Stomach (tissue), 19 donors: ENCODE results near the gene PCAT6. TPM values are rescaled to one million over a fixed set of nuclear protein-coding genes. Genes with fewer than 3 reads are reported as not detected.

Source experiments
- DNase-seq, 2 donors: peaks; one replicate each; pipeline versions ENCODE4 v3.0.0 to v3.0.0-alpha.2; 2013 to 2019
- H3K27ac ChIP-seq, 5 donors: fragments of 200-600 bp in 4 of 5; sonication (generic) in 4 of 5; one replicate each; pipeline ENCODE4 v1.5.1; 2013 to 2019; ENCODE audit warnings: mild to moderate bottlenecking in 1 of 5, moderate library complexity in 1 of 5
- H3K27me3 ChIP-seq, 3 donors: fragments of 200-600 bp; sonication (generic); one replicate each; pipeline ENCODE4 v1.5.1; 2017 to 2019; ENCODE audit warnings: mixed run types in 1 of 3
- H3K36me3 ChIP-seq, 4 donors: fragments of 200-600 bp; sonication (generic); 1 replicate in 3 of 4; 2 replicates in 1 of 4; pipeline ENCODE4 v1.5.1; 2016 to 2019
- H3K4me1 ChIP-seq, 4 donors: fragments of 200-600 bp; sonication (generic); one replicate each; pipeline ENCODE4 v1.5.1; 2016 to 2019
- H3K4me3 ChIP-seq, 4 donors: fragments of 200-600 bp; sonication (generic) in 3 of 4; one replicate each; pipeline ENCODE4 v1.5.1; 2016 to 2019; ENCODE audit warnings: mild to moderate bottlenecking in 1 of 4
- H3K9me3 ChIP-seq, 4 donors: fragments of 200-600 bp; sonication (generic); one replicate each; pipeline ENCODE4 v1.5.1; 2016 to 2019
- EP300 ChIP-seq: sonication (generic); formaldehyde crosslinking; IDR thresholded peaks from one replicate; pipeline ENCODE4 v1.6.1; 2017; ENCODE audit warnings: antibody characterized with exemption
- POLR2A ChIP-seq, 4 donors: fragments of 450-650 bp; IDR thresholded peaks; one replicate each; pipeline ENCODE4 v1.6.1; 2016; ENCODE audit warnings: antibody characterized with exemption in 4 of 4, control low read depth in 2 of 4, mild to moderate bottlenecking in 1 of 4, moderate library complexity in 1 of 4
- POLR2AphosphoS5 ChIP-seq, 3 donors: sonication (generic); formaldehyde crosslinking; IDR thresholded peaks; one replicate each; pipeline ENCODE4 v1.6.1; 2016; ENCODE audit warnings: antibody characterized with exemption in 3 of 3
- WGBS, 5 donors: extraction: QIAGEN DNeasy Blood & Tissue Kit in 3 of 5; methylation state at CpG; one replicate each; pipeline versions ENCODE4 v1.1.5 to v1.1.7; 2013 to 2018; 5-methylcytosine and 5-hydroxymethylcytosine counted together
- intact Hi-C: fragments of 100-400 bp; cut with DNase I; formaldehyde crosslinking; loops from one replicate; pipeline ENCODE4 v1.15.1; 2023; ENCODE audit warnings: low total_unique reads
- long read RNA-seq, 10 donors: transcript quantifications; one replicate each; lab custom pipeline, GENCODE V29; 2026
- polyA plus RNA-seq, 3 donors: library from polyadenylated mRNA; stranded (reverse); fragments of 200-250 nt; gene quantifications; one replicate each; pipeline ENCODE4 v1.2.3, GENCODE V29; 2013
- total RNA-seq, 5 donors: library from RNA; depleted of rRNA; stranded (reverse); fragments of >200 nt; gene quantifications; one replicate each; pipeline versions ENCODE4 v1.1.0 to v1.2.3, GENCODE V29; 2014 to 2016
- TF ChIP-seq, protein P1 (sequence below), 7 experiments: fragments of 450-650 bp in 4 of 7; fragments of 200-600 bp in 3 of 7; sonication (generic) in 3 of 7; IDR thresholded peaks; one replicate each; pipeline ENCODE4 v1.5.1; 2016 to 2019; ENCODE audit warnings: antibody characterized with exemption in 7 of 7, control low read depth in 2 of 7, mild to moderate bottlenecking in 1 of 7
- donor health status: healthy with polysubstance abuse.
- donor health status: Bipolar disorder and iron deficiency.
- donor health status: healthy.

The PCAT6 gene
- total RNA-seq, result not detected
- 1 to 10 TPM; 1.2 to 3.9 (median 2.7) TPM for polyA plus RNA-seq
- long read RNA-seq, donor 1, result 0 reads
- long read RNA-seq, donor 2, result 0 reads
- long read RNA-seq, donor 3, partial matches to known transcripts, result 0 of 1 reads
- long read RNA-seq, donor 3, other reads (novel, unspliced or antisense), result 0 of 1 reads
- long read RNA-seq, donor 4, partial matches to known transcripts, result 0 of 1 reads
- long read RNA-seq, donor 4, other reads (novel, unspliced or antisense), result 0 of 1 reads
- long read RNA-seq, donor 5, result 0 reads
- long read RNA-seq, donor 6, result 0 reads
- long read RNA-seq, donor 7, result 0 reads
- long read RNA-seq, donor 8, partial matches to known transcripts, result 0 of 1 reads
- long read RNA-seq, donor 8, other reads (novel, unspliced or antisense), result 0 of 1 reads
- long read RNA-seq, donor 9, partial matches to known transcripts, result 0 of 1 reads
- long read RNA-seq, donor 9, other reads (novel, unspliced or antisense), result 0 of 1 reads
- long read RNA-seq, donor 10, partial matches to known transcripts, result 0 of 2 reads
- long read RNA-seq, donor 10, other reads (novel, unspliced or antisense), result 0 of 2 reads

- Histone ChIP-seq H3K4me3 (peak within 1 kb of the TSS; percentile 66 to 86 (median 80)), H3K27me3 (no peaks in the 10 kb centered on the region), H3K4me1 (peaks cover 17 to 48% (median 45%) of the 10 kb centered on the region in 4 donors), H3K9me3 (no peaks in the 10 kb centered on the region), H3K36me3 (no peaks in the 10 kb centered on the region), H3K27ac (peak within 1 kb of the TSS; percentile 71 to 89 (median 88))
- peak; percentile 97 to 98 for DNase-seq
- TF ChIP-seq EP300 (no peak), POLR2A (IDR thresholded peaks at IDR 0.05) (peak in 1 of 4 donors; percentile 35), POLR2AphosphoS5 (IDR thresholded peaks at IDR 0.05) (peak; percentile 72 to 95 (median 86))
- intact Hi-C loops, result no loop called here
- WGBS, 5 donors, result 0 to 1% (median 0%) methylated on average over 38 to 53 of the region's 53 CpGs
These were observed at the start of gene PCAT6 for GRCh38 chr1:202810615-202811295. PCAT6 (plus strand) TSS chr1:202810954.

GRCh38 chr1:202762019-202762418 lies 48.7 kb upstream of the PCAT6 start:
- no peak for DNase-seq
- Histone ChIP-seq H3K4me1 (peaks cover 0 to 10% (median 0%) of the 10 kb centered on the region in 4 donors), H3K4me3 (no peak overlapping the region), H3K36me3 (peaks cover 50 to 99% (median 94%) of the 10 kb centered on the region in 4 donors), H3K27ac (no peak overlapping the region), H3K9me3 (no peaks in the 10 kb centered on the region), H3K27me3 (no peaks in the 10 kb centered on the region)
- 60 to 64% (median 61%) methylated on average over 2 of the region's 2 CpGs for WGBS, 5 donors
- intact Hi-C loops, result no loop called here
- TF ChIP-seq, protein P1, sequence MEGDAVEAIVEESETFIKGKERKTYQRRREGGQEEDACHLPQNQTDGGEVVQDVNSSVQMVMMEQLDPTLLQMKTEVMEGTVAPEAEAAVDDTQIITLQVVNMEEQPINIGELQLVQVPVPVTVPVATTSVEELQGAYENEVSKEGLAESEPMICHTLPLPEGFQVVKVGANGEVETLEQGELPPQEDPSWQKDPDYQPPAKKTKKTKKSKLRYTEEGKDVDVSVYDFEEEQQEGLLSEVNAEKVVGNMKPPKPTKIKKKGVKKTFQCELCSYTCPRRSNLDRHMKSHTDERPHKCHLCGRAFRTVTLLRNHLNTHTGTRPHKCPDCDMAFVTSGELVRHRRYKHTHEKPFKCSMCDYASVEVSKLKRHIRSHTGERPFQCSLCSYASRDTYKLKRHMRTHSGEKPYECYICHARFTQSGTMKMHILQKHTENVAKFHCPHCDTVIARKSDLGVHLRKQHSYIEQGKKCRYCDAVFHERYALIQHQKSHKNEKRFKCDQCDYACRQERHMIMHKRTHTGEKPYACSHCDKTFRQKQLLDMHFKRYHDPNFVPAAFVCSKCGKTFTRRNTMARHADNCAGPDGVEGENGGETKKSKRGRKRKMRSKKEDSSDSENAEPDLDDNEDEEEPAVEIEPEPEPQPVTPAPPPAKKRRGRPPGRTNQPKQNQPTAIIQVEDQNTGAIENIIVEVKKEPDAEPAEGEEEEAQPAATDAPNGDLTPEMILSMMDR (IDR thresholded peaks at IDR 0.05), result no peak
- no peak for TF ChIP-seq EP300
- TF ChIP-seq POLR2A (IDR thresholded peaks at IDR 0.05), result no peak
- no peak for TF ChIP-seq POLR2AphosphoS5 (IDR thresholded peaks at IDR 0.05)

- intact Hi-C loops, result no loop called here
- Histone ChIP-seq H3K9me3 (no peaks in the 10 kb centered on the region), H3K4me3 (no peak overlapping the region), H3K36me3 (peaks cover 31 to 94% (median 82%) of the 10 kb centered on the region in 4 donors), H3K27ac (no peak overlapping the region), H3K27me3 (no peaks in the 10 kb centered on the region), H3K4me1 (peaks cover 0 to 10% (median 0%) of the 10 kb centered on the region in 4 donors)
- TF ChIP-seq, protein P1 (IDR thresholded peaks at IDR 0.05), result no peak
- TF ChIP-seq POLR2A (IDR thresholded peaks at IDR 0.05) (no peak), POLR2AphosphoS5 (IDR thresholded peaks at IDR 0.05) (no peak), EP300 (no peak)
- DNase-seq, result no peak
- 68 to 94% (median 90%) methylated on average over 1 of the region's 1 CpG for WGBS, 5 donors
These were observed 45.0 kb upstream of the PCAT6 start for GRCh38 chr1:202765721-202766120.

- peaks cover 28 to 95% (median 83%) of the 10 kb centered on the region in 4 donors for H3K36me3 ChIP-seq
- H3K27me3 ChIP-seq, result no peaks in the 10 kb centered on the region
- 84 to 97% (median 89%) methylated on average over 2 of the region's 2 CpGs for WGBS, 5 donors
- TF ChIP-seq EP300 (no peak), POLR2AphosphoS5 (IDR thresholded peaks at IDR 0.05) (no peak), POLR2A (IDR thresholded peaks at IDR 0.05) (no peak)
- TF ChIP-seq, protein P1 (IDR thresholded peaks at IDR 0.05), result no peak
- H3K27ac ChIP-seq, result no peak overlapping the region
- DNase-seq, result no peak
- H3K4me1 ChIP-seq, result no peaks in the 10 kb centered on the region
- intact Hi-C loops, result no loop called here
- no peak overlapping the region for H3K4me3 ChIP-seq
- no peaks in the 10 kb centered on the region for H3K9me3 ChIP-seq
These were observed 40.6 kb upstream of the PCAT6 start for GRCh38 chr1:202770135-202770534.
